ENCODE data around the gene EIF4G2. TPM values are rescaled to one million over a fixed set of nuclear protein-coding genes. Genes with fewer than 3 reads are reported as not detected.

EIF4G2 gene
- total and polyA plus RNA-seq, 7 donors, result 301 to 581 (median 425) TPM

DNA sequence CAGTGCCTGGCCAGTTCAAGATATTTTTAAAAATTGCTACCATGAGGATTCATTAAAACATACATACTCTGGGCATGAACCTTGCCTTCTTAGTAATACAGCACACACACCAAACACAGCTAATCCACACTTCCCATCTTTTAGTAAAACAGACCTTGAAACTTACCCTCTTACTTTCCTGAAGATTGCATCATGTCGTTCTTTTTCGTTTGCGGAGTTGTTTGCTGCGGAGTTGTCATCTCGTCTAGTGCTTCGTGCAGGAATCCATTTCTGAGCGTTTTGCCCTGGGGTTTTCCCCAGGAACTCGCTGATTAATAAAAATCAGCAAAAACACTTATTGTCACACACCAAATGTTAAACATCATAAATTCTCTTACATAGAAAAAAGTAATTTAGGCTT is 3.0 kb downstream of the EIF4G2 start:
- H3K4me1 ChIP-seq, result peaks cover 0 to 71% (median 51%) of the 10 kb centered on the region in 4 donors
- intact Hi-C loops (cut with DNase I), result no loop called here
- DNase-seq, result no peak

DNA sequence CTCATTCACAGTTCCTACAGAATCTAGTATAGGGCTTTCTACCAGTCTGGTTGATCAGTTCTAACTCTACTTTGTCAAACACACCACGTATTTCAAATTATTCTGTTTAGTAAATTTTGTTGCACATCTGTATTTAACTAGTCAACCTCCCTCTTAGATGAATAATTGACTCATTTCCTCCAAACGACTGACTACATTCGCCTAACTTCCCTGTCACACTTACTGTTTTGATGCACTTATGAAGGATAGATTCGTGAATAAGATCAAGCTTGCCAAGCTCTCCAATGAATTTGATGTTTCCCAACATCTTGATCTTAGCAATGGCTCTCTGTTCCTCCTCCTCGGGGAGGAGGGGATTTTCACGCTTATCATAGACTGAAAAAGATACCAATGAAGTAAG is 5.0 kb downstream of the EIF4G2 start:
- no peak for TF ChIP-seq EP300 (IDR thresholded peaks at IDR 0.05)
- TF ChIP-seq POLR2A (IDR thresholded peaks at IDR 0.05), result no peak
- TF ChIP-seq, protein P1, sequence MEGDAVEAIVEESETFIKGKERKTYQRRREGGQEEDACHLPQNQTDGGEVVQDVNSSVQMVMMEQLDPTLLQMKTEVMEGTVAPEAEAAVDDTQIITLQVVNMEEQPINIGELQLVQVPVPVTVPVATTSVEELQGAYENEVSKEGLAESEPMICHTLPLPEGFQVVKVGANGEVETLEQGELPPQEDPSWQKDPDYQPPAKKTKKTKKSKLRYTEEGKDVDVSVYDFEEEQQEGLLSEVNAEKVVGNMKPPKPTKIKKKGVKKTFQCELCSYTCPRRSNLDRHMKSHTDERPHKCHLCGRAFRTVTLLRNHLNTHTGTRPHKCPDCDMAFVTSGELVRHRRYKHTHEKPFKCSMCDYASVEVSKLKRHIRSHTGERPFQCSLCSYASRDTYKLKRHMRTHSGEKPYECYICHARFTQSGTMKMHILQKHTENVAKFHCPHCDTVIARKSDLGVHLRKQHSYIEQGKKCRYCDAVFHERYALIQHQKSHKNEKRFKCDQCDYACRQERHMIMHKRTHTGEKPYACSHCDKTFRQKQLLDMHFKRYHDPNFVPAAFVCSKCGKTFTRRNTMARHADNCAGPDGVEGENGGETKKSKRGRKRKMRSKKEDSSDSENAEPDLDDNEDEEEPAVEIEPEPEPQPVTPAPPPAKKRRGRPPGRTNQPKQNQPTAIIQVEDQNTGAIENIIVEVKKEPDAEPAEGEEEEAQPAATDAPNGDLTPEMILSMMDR (IDR thresholded peaks at IDR 0.05), result no peak
- TF ChIP-seq POLR2AphosphoS5 (IDR thresholded peaks at IDR 0.05), result no peak
- Histone ChIP-seq H3K36me3 (peaks cover 60 to 85% (median 80%) of the 10 kb centered on the region in 4 donors), H3K27ac (peak overlapping the region in 1 of 4 donors; percentile 17), H3K9me3 (no peaks in the 10 kb centered on the region), H3K27me3 (no peaks in the 10 kb centered on the region), H3K4me3 (no peak overlapping the region), H3K4me1 (peaks cover 0 to 83% (median 50%) of the 10 kb centered on the region in 4 donors)
- intact Hi-C loops (cut with DNase I), result no loop called here
- DNase-seq, result no peak
- 70 to 76% methylated on average over 6 of the region's 6 CpGs for WGBS, 2 donors

More for the DNA sequence above, 3.0 kb downstream of the EIF4G2 start:
- Histone ChIP-seq H3K9me3 (no peaks in the 10 kb centered on the region), H3K27ac (peak overlapping the region in 2 of 4 donors; percentile 97 to 98), H3K27me3 (no peaks in the 10 kb centered on the region), H3K36me3 (peaks cover 45 to 64% (median 59%) of the 10 kb centered on the region in 4 donors), H3K4me3 (peak overlapping the region in 1 of 4 donors; percentile 83)
- 51 to 72% methylated on average over 8 of the region's 8 CpGs for WGBS, 2 donors
- TF ChIP-seq, protein P1 (IDR thresholded peaks at IDR 0.05), result no peak
- TF ChIP-seq POLR2AphosphoS5 (IDR thresholded peaks at IDR 0.05), result no peak
- TF ChIP-seq POLR2A (IDR thresholded peaks at IDR 0.05), result no peak
- TF ChIP-seq EP300 (IDR thresholded peaks at IDR 0.05), result no peak

DNA sequence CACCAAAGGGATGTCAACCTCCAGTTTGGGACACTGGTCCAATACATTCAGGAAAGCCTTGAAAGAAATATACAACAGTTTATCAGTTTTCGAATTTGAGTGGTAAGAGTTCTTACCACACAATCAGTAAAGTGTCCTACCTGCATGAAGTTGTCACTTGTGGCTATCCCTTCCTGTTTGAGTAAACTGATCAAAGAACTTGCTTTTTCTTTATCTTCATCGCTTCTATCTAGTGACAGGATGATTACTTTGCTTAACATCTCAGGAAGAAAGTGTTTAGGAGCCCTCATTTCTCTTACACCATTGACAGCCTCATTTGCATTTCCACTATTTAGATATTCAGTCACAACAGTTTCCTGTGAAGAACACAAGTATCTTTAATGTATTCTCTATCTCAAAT is 8.4 kb downstream of the EIF4G2 start:
- Histone ChIP-seq H3K4me1 (peaks cover 0 to 74% (median 31%) of the 10 kb centered on the region in 4 donors), H3K9me3 (no peaks in the 10 kb centered on the region), H3K27ac (no peak overlapping the region), H3K4me3 (no peak overlapping the region), H3K36me3 (peaks cover 69 to 100% (median 85%) of the 10 kb centered on the region in 4 donors), H3K27me3 (no peaks in the 10 kb centered on the region)
- intact Hi-C loops (cut with DNase I), result no loop called here
- TF ChIP-seq POLR2AphosphoS5 (IDR thresholded peaks at IDR 0.05) (no peak), EP300 (IDR thresholded peaks at IDR 0.05) (no peak), POLR2A (IDR thresholded peaks at IDR 0.05) (no peak)
- TF ChIP-seq, protein P1 (IDR thresholded peaks at IDR 0.05), result no peak
- 78 to 87% methylated on average over 2 of the region's 2 CpGs for WGBS, 2 donors
- no peak for DNase-seq

DNA sequence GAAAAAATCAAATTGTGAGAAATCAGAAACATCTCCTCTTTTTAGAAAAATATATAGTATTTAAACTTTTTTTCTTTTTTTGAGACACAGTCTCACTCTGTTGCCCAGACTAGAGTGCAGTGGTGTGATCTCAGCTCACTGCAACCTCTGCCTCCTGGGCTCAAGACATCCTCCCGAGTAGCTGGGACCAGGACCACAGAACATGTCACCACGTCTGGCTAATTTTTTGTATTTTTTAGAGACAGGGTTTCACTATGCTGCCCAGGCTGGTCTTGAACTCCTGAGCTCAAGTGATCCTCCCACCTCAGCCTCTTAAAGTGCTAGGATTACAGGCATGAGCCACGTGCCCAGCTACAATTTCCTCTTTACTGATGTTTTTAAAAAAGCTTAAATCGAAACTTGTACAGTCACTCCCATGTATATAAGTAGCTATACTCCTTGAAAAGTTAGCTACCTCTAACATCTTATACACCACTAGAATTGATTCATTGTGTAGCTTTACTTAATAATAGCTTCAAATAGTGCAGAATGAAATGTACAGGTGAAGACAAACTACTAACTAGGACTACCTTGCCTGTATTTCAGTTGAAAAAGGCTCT is 10.3 kb downstream of the EIF4G2 start:
- no peak overlapping the region for H3K4me3 ChIP-seq
- H3K27ac ChIP-seq, result peak overlapping the region in 3 of 4 donors; percentile 8 to 27 (median 8)
- intact Hi-C loops (cut with DNase I), result no loop called here
- peaks cover 55 to 82% (median 68%) of the 10 kb centered on the region in 4 donors for H3K36me3 ChIP-seq
- no peaks in the 10 kb centered on the region for H3K27me3 ChIP-seq
- no peaks in the 10 kb centered on the region for H3K9me3 ChIP-seq
- H3K4me1 ChIP-seq, result peaks cover 0 to 55% (median 14%) of the 10 kb centered on the region in 4 donors
- DNase-seq, result no peak
- WGBS, 2 donors, result 64 to 65% methylated on average over 4 of the region's 4 CpGs
- TF ChIP-seq EP300 (IDR thresholded peaks at IDR 0.05) (no peak), POLR2A (IDR thresholded peaks at IDR 0.05) (no peak), POLR2AphosphoS5 (IDR thresholded peaks at IDR 0.05) (no peak)
- TF ChIP-seq, protein P1 (IDR thresholded peaks at IDR 0.05), result no peak
